Measurements from ENCODE around the gene KAZALD1.
A peak's percentile ranks its signal among the peaks of the same experiment; 100 is the strongest.

The KAZALD1 gene, protein sequence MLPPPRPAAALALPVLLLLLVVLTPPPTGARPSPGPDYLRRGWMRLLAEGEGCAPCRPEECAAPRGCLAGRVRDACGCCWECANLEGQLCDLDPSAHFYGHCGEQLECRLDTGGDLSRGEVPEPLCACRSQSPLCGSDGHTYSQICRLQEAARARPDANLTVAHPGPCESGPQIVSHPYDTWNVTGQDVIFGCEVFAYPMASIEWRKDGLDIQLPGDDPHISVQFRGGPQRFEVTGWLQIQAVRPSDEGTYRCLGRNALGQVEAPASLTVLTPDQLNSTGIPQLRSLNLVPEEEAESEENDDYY

DNA sequence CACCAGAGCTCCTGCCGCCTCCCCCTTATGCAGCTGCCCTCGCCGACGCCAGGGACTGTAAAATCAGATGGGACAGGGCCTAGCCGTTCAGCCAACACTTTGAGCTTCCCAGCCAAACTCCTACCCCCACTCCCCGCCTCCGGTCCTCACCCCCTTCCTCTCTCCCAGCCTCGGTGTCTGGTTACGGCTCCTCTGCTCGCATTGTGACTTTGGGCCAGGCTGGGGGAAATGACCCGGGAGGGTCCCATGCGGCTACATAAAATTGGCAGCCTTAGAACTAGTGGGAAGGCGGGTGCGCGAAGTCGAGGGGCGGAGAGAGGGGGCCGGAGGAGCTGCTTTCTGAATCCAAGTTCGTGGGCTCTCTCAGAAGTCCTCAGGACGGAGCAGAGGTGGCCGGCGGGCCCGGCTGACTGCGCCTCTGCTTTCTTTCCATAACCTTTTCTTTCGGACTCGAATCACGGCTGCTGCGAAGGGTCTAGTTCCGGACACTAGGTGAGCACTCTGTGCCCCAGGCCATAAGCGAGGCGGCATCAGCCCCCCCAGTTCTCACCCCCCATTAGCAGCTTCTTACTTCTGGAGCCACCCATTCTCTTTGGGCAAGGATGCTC is at the start of gene KAZALD1:
KAZALD1 (plus strand) TSS at position 366 of the 608 bp plus-strand sequence. CDS start 604 bp downstream, outside the sequence.
- DNase-seq = no peak

DNA sequence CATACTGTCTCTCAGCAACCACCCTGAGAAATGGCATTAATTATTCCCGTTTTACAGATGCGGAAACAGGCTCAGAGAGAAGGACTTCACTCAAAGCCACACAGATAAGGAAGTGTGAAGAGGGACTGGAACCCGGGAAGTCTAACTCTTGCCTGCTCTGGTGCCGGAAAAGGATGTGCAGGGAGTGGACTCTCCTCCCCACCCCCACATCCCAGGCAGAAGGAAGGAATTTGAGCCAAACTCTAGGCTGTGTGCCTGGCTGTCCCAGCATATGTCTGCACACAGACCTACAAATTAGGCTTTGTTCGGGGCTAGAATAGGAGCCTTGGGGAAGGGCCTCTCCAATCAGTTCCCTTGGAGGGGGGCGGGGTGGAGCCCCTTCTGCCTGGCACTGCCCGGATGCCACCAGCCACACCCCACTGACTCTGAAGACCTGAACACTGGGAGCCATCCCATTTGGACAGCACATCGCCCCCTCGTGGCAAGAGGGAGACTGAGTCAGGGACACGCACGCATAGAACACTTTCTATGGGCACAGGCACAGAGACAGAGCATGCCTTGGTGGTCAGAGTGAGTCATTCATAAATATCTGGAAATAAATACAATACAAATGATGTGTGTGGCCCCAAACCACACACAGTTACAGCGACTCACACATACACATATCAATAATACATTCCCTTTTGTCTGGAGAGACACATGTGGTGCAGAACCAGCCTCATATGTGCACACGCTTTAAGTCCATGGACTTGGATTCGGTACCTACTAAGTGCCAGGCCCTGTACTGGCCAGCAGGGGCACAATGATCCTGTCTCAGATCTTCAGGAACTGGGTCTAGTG is 49.0 kb upstream of the KAZALD1 start:
- DNase-seq = peak; percentile 53

DNA sequence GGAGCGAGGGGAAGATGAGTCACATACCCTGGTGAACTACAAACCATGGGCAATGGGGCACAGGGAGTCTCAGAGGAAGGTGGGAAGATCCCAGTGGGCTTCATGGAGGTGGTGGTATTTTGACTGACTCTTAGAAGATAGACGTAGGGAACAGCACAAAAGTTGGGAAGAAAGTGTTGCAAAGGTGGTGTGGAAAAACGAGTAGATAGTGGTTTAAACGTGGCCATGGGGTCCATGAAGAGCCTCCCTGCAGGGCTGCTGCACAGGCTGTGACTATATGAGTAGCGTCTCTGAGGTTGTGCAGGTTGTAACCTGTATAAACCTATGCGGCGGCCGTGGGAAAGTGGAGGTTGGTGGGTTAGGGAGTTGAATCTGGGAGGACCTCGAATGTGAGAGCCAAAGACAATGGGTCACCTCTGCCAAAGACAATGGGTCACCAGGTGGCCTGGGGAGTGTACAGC is 48.4 kb upstream of the KAZALD1 start:
- DNase-seq = no peak

DNA sequence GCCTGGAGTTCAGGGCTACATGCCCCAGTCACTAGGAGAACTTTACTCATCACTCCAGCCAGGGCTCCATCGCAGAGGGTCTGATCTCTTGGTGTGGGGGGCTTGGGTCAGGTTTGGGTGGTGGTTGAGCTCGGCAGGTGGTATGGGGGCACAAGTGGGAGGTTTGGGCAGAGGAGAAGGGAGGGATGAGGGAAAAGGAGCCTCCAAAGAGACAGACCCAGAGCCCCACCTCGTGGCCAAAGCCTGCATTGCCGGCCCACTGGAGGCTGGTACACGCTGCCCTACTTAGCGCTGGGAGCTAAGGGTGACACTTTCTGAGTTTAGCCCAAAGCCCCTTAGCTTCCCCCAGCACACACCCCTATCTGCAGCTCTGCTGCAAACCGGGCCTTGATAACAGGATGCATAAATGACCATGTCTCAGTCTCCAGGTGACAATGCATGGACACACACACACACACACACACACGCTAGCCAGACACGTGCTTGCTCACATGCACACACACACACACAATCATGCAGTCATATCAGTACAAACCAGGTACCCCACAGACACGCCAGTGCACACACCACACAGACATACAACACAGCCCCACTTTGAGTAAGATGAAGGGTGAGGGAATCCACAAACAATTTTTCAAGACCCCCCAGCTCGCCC is 47.4 kb upstream of the KAZALD1 start:
- no peak for DNase-seq

DNA sequence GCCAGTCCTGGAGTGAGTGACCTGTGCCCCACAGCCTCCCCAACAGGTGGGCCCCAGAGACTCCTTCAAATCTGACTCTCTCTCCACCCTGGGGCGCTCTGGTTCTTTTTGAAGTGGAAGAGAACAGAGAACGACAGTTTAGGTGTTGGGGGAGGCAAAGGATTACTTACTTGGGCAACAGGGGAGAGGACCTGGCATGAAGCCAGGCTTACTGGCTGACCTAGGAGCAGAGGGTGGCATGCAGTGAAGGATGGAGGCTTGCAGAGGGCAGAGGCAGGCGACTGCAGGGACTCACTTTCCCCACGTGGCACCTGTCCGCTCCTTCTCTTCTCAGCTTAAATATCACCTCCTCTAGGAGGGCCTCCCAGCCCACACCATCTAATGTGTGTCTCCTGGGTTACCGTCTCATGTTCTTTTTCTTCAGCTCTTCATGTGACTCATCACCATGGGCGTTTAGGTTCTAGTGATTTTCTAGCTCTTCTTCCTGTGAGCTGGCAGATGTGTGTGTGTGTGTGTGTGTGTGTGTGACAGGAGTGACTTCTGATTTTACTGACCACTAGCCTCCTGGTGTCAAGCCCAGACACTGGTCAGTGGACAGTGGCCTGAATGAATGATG is 46.7 kb upstream of the KAZALD1 start:
- no peak for DNase-seq

DNA sequence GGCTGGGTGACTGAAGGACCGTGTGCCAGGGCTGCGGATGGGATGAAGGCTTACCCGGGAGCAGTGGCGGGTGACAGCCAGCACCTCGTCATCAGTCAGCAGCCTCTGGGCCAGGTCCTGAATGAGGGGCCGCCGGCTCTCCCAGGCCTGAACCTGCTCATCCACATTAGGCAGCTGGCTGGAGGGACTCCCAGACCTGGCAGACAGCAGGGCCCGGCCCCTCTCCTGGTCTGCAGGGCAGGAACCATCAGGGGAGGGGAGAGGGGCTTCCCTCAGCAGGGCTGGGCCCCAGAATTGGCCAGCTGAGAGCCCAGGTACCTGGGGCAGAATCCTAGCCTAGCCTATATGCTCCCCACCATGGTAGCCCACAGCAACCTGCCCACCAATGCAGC is 46.2 kb upstream of the KAZALD1 start:
- DNase-seq = no peak

DNA sequence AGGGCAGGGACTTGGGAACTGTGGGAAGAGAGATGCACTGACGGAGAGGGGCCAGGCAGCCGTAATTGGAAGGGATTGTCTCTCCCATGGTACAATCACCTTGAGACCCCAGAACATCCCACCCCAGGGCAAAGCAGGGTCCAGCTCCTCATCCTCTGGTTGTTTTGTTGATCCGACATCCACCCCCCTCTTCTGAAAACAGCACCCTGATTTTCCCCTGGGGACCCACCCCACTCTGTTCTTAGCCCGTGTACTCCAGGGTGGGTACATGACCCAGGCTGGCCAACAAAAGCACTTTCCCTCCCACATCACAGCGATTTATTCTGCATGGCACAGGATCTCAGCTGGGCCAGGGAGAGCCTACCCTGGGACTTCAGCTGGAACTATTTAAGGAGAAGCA is 45.0 kb upstream of the KAZALD1 start:
- no peak for DNase-seq

DNA sequence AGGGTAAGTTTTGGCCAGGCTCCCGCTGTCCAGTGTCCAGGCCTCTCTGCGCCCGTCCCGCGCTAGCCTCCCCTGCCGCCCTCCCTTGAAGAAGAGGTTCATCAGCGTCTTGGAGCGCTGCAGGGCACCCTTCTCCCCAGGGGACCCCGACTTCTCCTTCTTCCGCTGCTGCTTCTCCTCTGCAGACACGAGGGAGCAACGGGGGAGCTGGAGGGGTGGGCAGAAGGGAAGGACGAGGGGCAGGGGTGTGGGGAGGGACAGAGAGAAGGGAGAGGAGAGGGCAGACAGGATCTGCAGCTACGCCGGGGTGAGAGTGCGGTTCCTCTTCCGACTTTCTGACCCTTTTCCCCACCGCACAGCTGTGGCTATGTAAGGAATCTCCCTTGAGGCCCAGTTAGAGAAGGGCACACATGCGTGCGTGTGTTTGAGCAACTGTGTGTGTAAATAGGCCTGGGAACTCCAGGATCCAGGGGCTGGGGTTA is 43.6 kb upstream of the KAZALD1 start:
- no peak for DNase-seq

DNA sequence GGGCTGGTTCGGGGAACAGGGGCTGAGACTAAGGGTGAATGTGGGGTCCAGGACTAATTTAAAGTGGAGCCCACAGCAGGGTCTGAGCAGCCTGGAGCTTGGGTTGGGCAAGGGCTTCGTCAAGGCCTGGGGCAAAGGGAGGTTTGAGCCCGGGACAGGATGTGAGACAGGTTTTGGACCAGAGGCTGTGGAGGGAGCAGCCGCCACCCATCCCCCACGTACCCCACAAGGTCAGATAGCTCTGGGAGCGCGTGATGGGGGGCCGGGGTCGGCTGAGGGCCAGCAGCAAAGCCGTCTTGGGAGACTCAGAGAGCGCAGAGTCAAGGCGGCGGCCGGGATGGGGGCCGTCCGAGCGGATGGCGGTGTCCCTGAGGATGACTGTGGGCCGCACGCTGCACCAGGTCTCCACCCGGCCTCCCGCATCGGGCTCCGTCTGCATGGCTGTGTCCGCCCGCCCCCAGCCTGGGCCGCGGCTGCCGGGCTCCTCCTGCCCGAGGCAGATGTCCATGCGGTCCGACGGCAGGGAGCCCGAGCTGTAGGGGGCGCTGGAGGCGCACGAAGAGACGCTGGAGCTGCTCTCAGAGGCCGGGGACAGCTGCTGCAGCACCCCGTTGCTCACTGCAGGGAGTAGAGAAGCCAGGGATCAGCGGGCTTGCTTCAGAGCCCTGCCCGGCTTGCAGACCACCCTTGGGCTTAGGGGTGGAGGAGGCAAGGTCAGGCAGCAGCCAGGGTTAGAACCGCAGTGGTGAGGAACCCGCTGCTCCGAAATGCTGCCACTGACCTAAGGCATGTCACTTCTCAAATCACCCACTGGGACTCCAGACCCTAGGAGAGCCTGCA is 43.0 kb upstream of the KAZALD1 start:
- DNase-seq = no peak

DNA sequence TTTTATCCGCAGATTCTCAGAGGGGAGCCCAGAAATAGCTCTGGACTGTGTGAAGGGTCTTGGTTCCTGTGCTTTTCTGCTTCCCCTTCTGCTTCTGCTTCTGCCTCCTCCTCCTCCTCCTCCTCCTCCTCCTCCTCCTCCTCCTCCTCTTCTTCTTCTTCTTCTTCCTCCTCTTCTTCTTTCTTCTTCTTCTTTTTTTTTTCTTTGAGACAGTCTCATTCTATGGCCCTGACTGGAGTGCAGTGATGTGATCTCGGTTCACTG is 42.4 kb upstream of the KAZALD1 start:
- no peak for DNase-seq

DNA sequence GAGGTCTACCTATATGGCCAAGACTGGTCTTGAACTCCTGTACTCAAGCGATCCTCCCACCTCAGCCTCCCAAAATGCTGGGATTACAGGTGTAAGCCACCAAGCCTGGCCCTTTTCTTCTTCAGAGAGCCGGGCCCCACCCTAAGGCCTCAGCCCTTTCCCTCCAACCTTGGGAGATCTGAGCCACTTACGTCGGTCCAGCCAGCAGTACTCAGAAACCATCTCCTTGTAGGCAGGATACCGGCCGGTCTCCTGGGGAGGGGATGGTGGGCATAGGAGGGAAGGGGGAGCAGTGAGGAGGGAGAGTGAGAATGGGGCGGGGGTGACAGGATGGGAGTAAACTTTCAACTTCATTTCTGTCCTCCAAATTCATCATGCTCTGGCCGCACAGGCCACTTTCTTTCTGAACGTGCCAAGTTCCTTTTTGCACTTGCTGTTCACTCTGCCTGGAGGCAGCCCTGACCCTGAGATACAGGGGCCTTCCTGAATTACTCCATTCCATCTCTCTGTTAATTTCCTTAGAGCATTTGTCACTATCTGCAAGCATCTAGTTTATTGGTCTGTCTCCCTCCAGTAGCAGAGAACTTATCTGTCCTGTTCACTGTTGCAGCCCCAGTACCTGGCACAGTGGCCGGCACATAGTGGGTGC is 41.2 kb upstream of the KAZALD1 start:
- no peak for DNase-seq

DNA sequence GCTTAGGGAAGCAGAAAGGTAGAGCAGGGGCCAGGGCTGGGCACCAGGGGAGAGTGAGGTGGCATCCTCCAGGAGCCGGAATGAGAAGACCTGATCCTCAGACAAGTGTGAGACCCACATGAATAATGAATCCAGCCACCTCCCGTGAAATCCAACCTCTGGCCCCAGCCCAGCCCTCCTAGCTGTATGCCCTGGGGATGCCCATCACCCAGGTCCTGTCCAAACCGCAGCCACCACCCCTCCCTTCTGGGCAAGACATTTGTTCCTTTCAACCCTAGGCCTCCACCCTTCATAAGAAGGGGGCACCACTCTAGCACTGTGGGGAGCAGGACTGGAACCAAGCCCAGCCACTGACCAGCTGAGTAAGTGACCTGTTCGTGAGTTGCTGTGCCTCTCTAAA is 40.5 kb upstream of the KAZALD1 start:
- DNase-seq = no peak

DNA sequence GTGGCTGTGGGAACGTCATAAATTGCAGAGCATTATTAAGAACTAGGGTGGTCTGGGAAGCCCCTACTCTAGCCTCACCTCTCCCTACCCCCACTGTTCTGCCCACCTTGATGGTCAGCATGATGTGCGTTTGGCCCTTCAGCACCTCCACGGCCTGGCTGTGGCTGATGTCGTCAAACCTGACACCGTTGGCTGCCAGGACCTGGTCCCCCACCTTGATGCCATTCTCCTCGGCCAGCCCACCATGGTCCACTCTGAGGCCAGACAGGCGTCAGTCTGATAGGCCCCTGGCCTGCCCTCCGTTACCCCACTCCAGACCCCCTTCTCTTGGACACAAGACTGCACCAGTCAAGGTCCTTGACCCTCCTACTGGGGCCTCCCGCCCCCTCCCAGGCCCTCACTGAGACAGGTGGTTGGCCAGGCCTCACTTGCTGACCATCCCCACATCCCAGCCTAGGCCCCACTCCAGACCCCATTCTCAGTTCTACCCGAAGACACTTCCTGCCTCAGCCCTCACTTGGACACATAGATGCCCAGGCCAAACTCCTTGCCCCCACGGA is 40.0 kb upstream of the KAZALD1 start:
- DNase-seq = no peak

DNA sequence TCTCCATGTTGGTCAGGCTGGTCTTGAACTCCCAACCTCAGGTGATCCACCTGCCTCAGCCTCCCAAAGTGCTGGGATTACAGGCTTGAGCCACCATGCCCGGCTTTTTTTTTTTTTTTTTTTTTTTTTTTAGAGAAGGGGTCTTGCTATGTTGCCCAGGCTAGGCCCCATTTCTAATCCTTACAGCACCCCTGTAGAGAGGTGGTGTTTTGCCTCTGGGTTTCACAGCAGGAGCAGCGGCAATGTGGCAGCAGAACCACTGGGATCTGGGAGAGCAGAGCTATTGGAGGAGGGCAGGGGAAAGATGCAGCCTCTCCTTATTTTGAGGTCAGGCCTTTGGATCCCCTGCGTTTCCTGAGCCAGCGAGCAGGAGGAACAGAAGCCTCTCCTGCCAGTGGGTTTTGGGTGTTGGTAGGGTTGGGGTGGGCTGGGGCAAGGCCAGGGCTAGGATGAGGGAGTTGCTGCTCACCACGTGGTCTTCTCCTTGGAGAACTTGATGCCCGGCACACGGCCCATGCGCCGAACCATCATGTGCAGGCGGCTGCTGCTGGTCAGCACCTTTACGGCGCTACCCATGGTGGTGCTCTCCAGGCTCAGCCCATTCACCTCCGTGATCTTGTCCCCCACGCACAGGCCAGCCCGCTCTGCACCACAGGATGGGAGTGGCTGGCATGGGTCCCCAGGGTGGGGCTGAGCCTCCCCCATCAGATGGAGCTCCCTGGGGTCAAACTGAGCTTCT is 38.7 kb upstream of the KAZALD1 start:
- DNase-seq = no peak

DNA sequence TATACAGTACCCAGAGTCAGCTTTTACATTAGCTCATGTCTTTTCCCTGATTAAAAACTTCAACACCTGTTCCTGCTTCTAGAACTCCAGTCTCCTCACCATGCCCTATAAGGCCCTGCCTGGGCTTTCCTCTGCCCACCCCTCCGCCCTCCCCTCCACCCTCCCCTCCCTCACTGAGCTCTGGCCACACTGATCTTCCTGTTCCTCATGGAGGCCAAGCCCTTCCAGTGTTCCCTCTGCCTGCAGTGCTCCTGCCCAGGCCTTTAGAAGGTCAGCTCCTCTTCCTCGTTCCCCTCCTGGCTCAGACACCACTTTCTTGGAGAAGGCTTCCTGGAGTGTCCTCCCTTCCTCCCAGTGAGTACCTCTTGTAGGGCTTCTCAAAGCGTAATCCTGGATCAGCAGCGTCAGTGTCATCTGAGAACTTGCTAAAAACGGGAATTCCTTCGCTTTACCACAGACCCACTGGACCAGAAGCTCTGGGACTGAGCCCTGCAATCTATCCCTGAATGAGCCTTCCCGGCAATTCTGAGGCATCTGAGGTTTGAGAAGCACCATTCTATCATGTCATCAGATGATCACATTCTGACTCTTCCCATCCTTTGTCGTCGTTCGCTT is 34.6 kb upstream of the KAZALD1 start:
- DNase-seq = no peak

DNA sequence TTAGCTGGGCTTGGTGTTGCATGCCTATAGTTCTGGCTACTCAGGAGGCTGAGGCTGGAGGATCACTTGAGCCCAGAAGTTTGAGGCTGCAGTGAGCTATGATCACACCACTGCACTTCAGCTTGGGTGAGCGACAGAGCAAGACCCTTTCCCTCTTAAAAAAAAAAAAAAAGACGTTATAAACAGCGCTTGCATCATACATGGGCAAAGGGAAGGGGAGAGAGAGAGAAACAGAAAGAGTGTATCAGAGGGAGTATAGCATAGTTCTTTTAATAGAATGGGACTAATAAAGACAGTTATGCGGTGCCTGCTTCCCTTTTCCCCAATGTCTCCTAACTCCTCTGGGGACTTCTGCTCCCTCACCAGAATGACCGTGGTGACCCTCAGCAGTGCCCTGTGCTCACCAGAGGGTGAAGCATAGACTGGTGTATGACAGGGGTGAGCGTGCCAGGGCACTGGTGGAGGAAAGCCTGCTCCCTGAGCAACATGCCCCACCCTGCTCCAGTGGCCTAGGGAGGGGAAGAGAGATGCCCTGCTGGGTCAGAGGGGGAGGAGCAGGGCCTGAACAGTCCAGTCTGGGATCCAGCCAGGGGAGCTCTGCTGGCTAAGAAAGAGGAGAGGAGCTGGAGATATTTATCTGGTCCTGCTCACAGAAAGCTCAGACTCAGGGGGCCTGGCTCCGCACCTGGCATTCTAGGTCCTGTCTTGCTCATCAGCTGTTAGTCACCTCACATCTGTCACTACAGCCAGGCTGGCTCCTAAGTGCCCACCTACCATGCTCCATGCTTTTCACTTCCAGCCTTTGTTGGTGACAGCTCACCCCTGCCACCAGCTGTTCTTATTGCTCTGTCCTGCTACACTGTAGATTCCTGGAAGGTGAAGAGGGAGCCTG is 33.1 kb upstream of the KAZALD1 start:
- no peak for DNase-seq

DNA sequence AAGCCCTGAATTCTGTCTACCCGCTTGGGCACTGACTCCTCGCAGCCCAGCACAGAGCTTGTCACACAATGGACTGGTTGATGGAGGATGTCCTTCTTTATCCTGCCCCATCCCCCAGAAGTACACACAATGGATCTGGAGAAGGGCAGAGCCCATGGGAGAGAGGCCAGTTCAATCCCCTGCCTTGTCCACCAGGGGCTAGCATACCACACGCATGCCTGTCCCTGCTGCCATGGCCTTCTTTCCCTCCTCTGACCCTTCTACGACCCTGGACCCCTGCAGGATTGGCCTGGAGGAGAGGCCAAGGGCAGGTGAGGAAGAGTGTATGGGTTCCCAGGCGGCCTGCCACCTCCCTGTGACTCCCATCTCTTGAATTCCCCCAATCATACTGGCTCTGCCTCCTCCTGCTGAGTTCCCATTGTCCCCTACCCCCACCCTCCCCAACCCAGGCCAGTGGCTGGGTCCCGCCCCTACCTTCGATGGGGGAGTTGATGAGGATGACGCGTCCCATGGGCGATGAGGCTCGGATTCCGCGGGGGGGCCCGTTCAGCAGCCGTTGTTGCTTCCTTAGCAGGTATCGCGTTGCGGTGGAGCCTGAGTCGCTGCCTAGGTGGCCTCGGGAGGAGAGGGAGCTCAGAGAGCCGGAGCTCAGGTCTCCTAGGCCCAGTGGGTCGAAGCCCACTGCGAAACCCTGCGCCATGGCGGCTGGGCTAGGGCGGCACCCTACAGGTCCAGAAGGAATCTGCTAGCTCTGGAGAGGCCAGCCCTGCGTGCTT is 32.1 kb upstream of the KAZALD1 start:
- no peak for DNase-seq

Data from NK-92 treated with Interleukin-12 subunit alpha and Interleukin-12 subunit beta, amount 100 ng/mL, for 24 hours (cell line).